GM23248 (cell line): ENCODE data around the gene ANO5.
"Not testable (repeated sequence)": the region's sequence is repeated elsewhere in the genome, so short reads cannot be mapped to it uniquely, and the experiment has no call there.

ENCODE experiments used
- EZH2 ChIP-seq: fragments of 200-600 bp; sonication (generic); IDR thresholded peaks from 2 replicates; pipeline ENCODE4 v1.6.1; 2018; ENCODE audit warnings: antibody characterized with exemption, mild to moderate bottlenecking; ENCODE audit not compliant: insufficient read depth, poor library complexity, severe bottlenecking
- EZH2phosphoT487 ChIP-seq: fragments of 200-600 bp; sonication (generic); IDR thresholded peaks from 2 replicates; pipeline ENCODE4 v1.6.1; 2018; ENCODE audit warnings: antibody characterized with exemption, moderate library complexity, mild to moderate bottlenecking, low read depth; ENCODE audit not compliant: insufficient read depth

- TF ChIP-seq EZH2, EZH2phosphoT487: not testable (repeated sequence)
These were observed 76.2 kb downstream of the ANO5 start for GRCh38 chr11:22268983-22269624.
